NT2/D1 (cell line): ENCODE results near the gene STXBP2.

Source experiments
- DNase-seq: peaks from one replicate; pipeline ENCODE4 v3.0.0-alpha.2; 2011; ENCODE audit warnings: low read depth, low spot score
- H3K27me3 ChIP-seq: 2 replicates; pipeline ENCODE4 v1.6.0; 2011; ENCODE audit warnings: mild to moderate bottlenecking; ENCODE audit not compliant: insufficient read length, insufficient read depth
- H3K36me3 ChIP-seq: 2 replicates; pipeline ENCODE4 v1.6.1; 2011; ENCODE audit warnings: mild to moderate bottlenecking, low read length, mixed read lengths; ENCODE audit not compliant: insufficient read depth, insufficient read length
- H3K4me1 ChIP-seq: 2 replicates; pipeline ENCODE4 v1.5.1; 2011; ENCODE audit not compliant: insufficient read depth, insufficient read length
- H3K4me3 ChIP-seq: 2 replicates; pipeline ENCODE4 v1.5.1; 2011; ENCODE audit warnings: low read depth; ENCODE audit not compliant: insufficient read length
- H3K9ac ChIP-seq: 2 replicates; pipeline ENCODE4 v1.6.0; 2011; ENCODE audit warnings: low read depth; ENCODE audit not compliant: insufficient read length
- H3K9me3 ChIP-seq: 2 replicates; pipeline ENCODE4 v1.5.1; 2011; ENCODE audit warnings: mild to moderate bottlenecking, low read length; ENCODE audit not compliant: insufficient read depth
- SUZ12 ChIP-seq: IDR thresholded peaks from 2 replicates; pipeline ENCODE4 v1.6.1; 2011; ENCODE audit not compliant: insufficient read length, insufficient read depth; ENCODE audit errors: extremely low read depth
- YY1 ChIP-seq: IDR thresholded peaks from 2 replicates; pipeline ENCODE4 v1.6.1; 2011; ENCODE audit not compliant: insufficient read length, insufficient read depth
- ZNF274 ChIP-seq: IDR thresholded peaks from 2 replicates; pipeline ENCODE4 v1.6.1; 2011; ENCODE audit warnings: mild to moderate bottlenecking, low read depth, low read length

STXBP2 gene

GRCh38 chr19:7674010-7675005 lies 37.4 kb downstream of the STXBP2 start:
- TF ChIP-seq SUZ12 = no peak
- TF ChIP-seq YY1 = no peak
- no peak for TF ChIP-seq ZNF274
- no peak overlapping the region for H3K4me3 ChIP-seq
- H3K9me3 ChIP-seq = no peaks in the 10 kb centered on the region
- peaks cover 14% of the 10 kb centered on the region for H3K27me3 ChIP-seq
- H3K36me3 ChIP-seq = no peaks in the 10 kb centered on the region
- H3K9ac ChIP-seq = no peak overlapping the region
- peaks cover 13% of the 10 kb centered on the region for H3K4me1 ChIP-seq
- DNase-seq = peak; percentile 32

GRCh38 chr19:7676376-7676775 lies 39.5 kb downstream of the STXBP2 start:
- no peak for DNase-seq
- Histone ChIP-seq H3K4me3 (no peak overlapping the region), H3K9me3 (no peaks in the 10 kb centered on the region), H3K4me1 (peaks cover 17% of the 10 kb centered on the region), H3K27me3 (no peaks in the 10 kb centered on the region), H3K36me3 (no peaks in the 10 kb centered on the region), H3K9ac (no peak overlapping the region)
- TF ChIP-seq SUZ12 (no peak), YY1 (no peak)

- DNase-seq = no peak
- H3K9ac ChIP-seq = no peak within 1 kb of the TSS
- H3K4me1 ChIP-seq = peaks cover 18% of the 10 kb centered on the region
- TF ChIP-seq ZNF274 (no peak), SUZ12 (no peak), YY1 (no peak)
- H3K27me3 ChIP-seq = no peaks in the 10 kb centered on the region
- no peaks in the 10 kb centered on the region for H3K9me3 ChIP-seq
- H3K36me3 ChIP-seq = no peaks in the 10 kb centered on the region
- no peak within 1 kb of the TSS for H3K4me3 ChIP-seq
Measured at GRCh38 chr19:7676854-7677253, 39.9 kb downstream of the STXBP2 start, which contains the start of gene MCEMP1. TSS of gene MCEMP1 (plus strand) at chr19:7677090. CDS start at chr19:7677121, 31 bp downstream.

- peaks cover 26% of the 10 kb centered on the region for H3K4me1 ChIP-seq
- H3K9ac ChIP-seq = no peak overlapping the region
- no peaks in the 10 kb centered on the region for H3K27me3 ChIP-seq
- TF ChIP-seq YY1 = no peak
- no peak for TF ChIP-seq SUZ12
- no peak for TF ChIP-seq ZNF274
- H3K9me3 ChIP-seq = no peaks in the 10 kb centered on the region
- no peak overlapping the region for H3K4me3 ChIP-seq
- no peak for DNase-seq
- H3K36me3 ChIP-seq = peaks cover 9% of the 10 kb centered on the region
Measured at GRCh38 chr19:7677669-7678311, 40.9 kb downstream of the STXBP2 start.

- no peak overlapping the region for H3K4me3 ChIP-seq
- no peaks in the 10 kb centered on the region for H3K27me3 ChIP-seq
- no peaks in the 10 kb centered on the region for H3K9me3 ChIP-seq
- TF ChIP-seq SUZ12 (no peak), ZNF274 (no peak), YY1 (no peak)
- H3K9ac ChIP-seq = no peak overlapping the region
- peaks cover 16% of the 10 kb centered on the region for H3K36me3 ChIP-seq
- DNase-seq = no peak
- peaks cover 24% of the 10 kb centered on the region for H3K4me1 ChIP-seq
Measured at GRCh38 chr19:7678971-7679751, 42.3 kb downstream of the STXBP2 start.

GRCh38 chr19:7679771-7680605 lies 43.1 kb downstream of the STXBP2 start:
- H3K4me1 ChIP-seq = peaks cover 24% of the 10 kb centered on the region
- peak overlapping the region; percentile 95 for H3K9ac ChIP-seq
- no peak for DNase-seq
- TF ChIP-seq YY1 (no peak), ZNF274 (no peak), SUZ12 (no peak)
- H3K27me3 ChIP-seq = no peaks in the 10 kb centered on the region
- peaks cover 19% of the 10 kb centered on the region for H3K36me3 ChIP-seq
- no peaks in the 10 kb centered on the region for H3K9me3 ChIP-seq
- peak overlapping the region; percentile 91 for H3K4me3 ChIP-seq
